ENCODE results near the gene IGSF6. TPM values are rescaled to one million over a fixed set of nuclear protein-coding genes. Genes with fewer than 3 reads are reported as not detected.
"Not testable (repeated sequence)": the region's sequence is repeated elsewhere in the genome, so short reads cannot be mapped to it uniquely, and the experiment has no call there.

Gene IGSF6
- polyA plus RNA-seq, 4 donors: 2.0 to 8.1 (median 4.8) TPM

GRCh38 chr16:21630866-21631265 lies 21.5 kb downstream of the IGSF6 start:
- not testable (repeated sequence) for DNase-seq (ENCODE audit: low read depth in 4 of 4, low spot score in 2 of 4)

GRCh38 chr16:21629616-21630539 lies 22.5 kb downstream of the IGSF6 start:
- not testable (repeated sequence) for DNase-seq (ENCODE audit: low read depth in 4 of 4, low spot score in 2 of 4)

GRCh38 chr16:21628772-21629171 lies 23.6 kb downstream of the IGSF6 start:
- DNase-seq (ENCODE audit: low read depth in 4 of 4, low spot score in 2 of 4): no peak

- no peak for DNase-seq (ENCODE audit: low read depth in 4 of 4, low spot score in 2 of 4)
Measured at GRCh38 chr16:21628121-21628726, 24.2 kb downstream of the IGSF6 start.

GRCh38 chr16:21626659-21627277 lies 25.6 kb downstream of the IGSF6 start:
- DNase-seq (ENCODE audit: low read depth in 4 of 4, low spot score in 2 of 4): no peak

GRCh38 chr16:21625026-21625425 lies 27.4 kb downstream of the IGSF6 start:
- no peak for DNase-seq (ENCODE audit: low read depth in 4 of 4, low spot score in 2 of 4)

- no peak for DNase-seq (ENCODE audit: low read depth in 4 of 4, low spot score in 2 of 4)
Measured at GRCh38 chr16:21622545-21622944, 29.9 kb downstream of the IGSF6 start.

- DNase-seq (ENCODE audit: low read depth in 4 of 4, low spot score in 2 of 4): no peak
Measured at GRCh38 chr16:21620592-21620991, 31.8 kb downstream of the IGSF6 start.

GRCh38 chr16:21619765-21620425 lies 32.5 kb downstream of the IGSF6 start:
- no peak for DNase-seq (ENCODE audit: low read depth in 4 of 4, low spot score in 2 of 4)

GRCh38 chr16:21618281-21618680 lies 34.1 kb downstream of the IGSF6 start:
- DNase-seq (ENCODE audit: low read depth in 4 of 4, low spot score in 2 of 4): no peak

- DNase-seq (ENCODE audit: low read depth in 4 of 4, low spot score in 2 of 4): no peak
Measured at GRCh38 chr16:21617607-21618006, 34.8 kb downstream of the IGSF6 start.

- DNase-seq (ENCODE audit: low read depth in 4 of 4, low spot score in 2 of 4): no peak
Measured at GRCh38 chr16:21614896-21615295, 37.5 kb downstream of the IGSF6 start.

GRCh38 chr16:21613781-21614180 lies 38.6 kb downstream of the IGSF6 start:
- no peak for DNase-seq (ENCODE audit: low read depth in 4 of 4, low spot score in 2 of 4)

- DNase-seq (ENCODE audit: low read depth in 4 of 4, low spot score in 2 of 4): no peak
Measured at GRCh38 chr16:21613361-21613760, 39.0 kb downstream of the IGSF6 start.

GRCh38 chr16:21611556-21612384 lies 40.6 kb downstream of the IGSF6 start:
- DNase-seq (ENCODE audit: low read depth in 4 of 4, low spot score in 2 of 4): no peak

- no peak for DNase-seq (ENCODE audit: low read depth in 4 of 4, low spot score in 2 of 4)
Measured at GRCh38 chr16:21611198-21611555, 41.2 kb downstream of the IGSF6 start.

GRCh38 chr16:21610766-21611165 lies 41.6 kb downstream of the IGSF6 start:
- no peak for DNase-seq (ENCODE audit: low read depth in 4 of 4, low spot score in 2 of 4)

- DNase-seq (ENCODE audit: low read depth in 4 of 4, low spot score in 2 of 4): no peak
Measured at GRCh38 chr16:21610006-21610544, 42.3 kb downstream of the IGSF6 start.

- no peak for DNase-seq (ENCODE audit: low read depth in 4 of 4, low spot score in 2 of 4)
Measured at GRCh38 chr16:21608639-21609328, 43.6 kb downstream of the IGSF6 start.
